Osteocyte (in vitro differentiated cells): ENCODE data around the gene DAPK2. TPM values are rescaled to one million over a fixed set of nuclear protein-coding genes. Genes with fewer than 3 reads are reported as not detected.

ENCODE experiments used
- DNase-seq: peaks from one replicate; pipeline ENCODE4 v3.0.0; 2021; ENCODE audit warnings: mixed read lengths; ENCODE audit not compliant: unreplicated experiment; ENCODE audit errors: extremely low spot score
- H3K27ac Mint-ChIP-seq: one replicate; pipeline ENCODE4 v1.8.0; 2021; ENCODE audit warnings: mild to moderate bottlenecking, mixed read lengths; ENCODE audit not compliant: unreplicated experiment
- H3K27me3 Mint-ChIP-seq: one replicate; pipeline ENCODE4 v1.8.0; 2021; ENCODE audit warnings: mixed read lengths; ENCODE audit not compliant: unreplicated experiment
- H3K36me3 Mint-ChIP-seq: one replicate; pipeline ENCODE4 v1.8.0; 2021; ENCODE audit warnings: mixed read lengths; ENCODE audit not compliant: unreplicated experiment
- H3K4me1 Mint-ChIP-seq: one replicate; pipeline ENCODE4 v1.8.0; 2021; ENCODE audit warnings: mixed read lengths; ENCODE audit not compliant: unreplicated experiment
- H3K4me3 Mint-ChIP-seq: one replicate; pipeline ENCODE4 v1.8.0; 2021; ENCODE audit warnings: mild to moderate bottlenecking, moderate library complexity, mixed read lengths; ENCODE audit not compliant: unreplicated experiment
- H3K9me3 Mint-ChIP-seq: one replicate; pipeline ENCODE4 v1.8.0; 2021; ENCODE audit warnings: mixed read lengths; ENCODE audit not compliant: unreplicated experiment
- total RNA-seq: library from RNA; stranded (reverse); gene quantifications from 2 replicates; pipeline ENCODE4 v1.2.1, GENCODE V29; 2021
- TF ChIP-seq, protein P1 (sequence below): fragments of 200-600 bp; sonication (generic); IDR thresholded peaks from 2 replicates; pipeline ENCODE4 v1.5.0; 2021; ENCODE audit warnings: antibody characterized with exemption, mild to moderate bottlenecking, moderate library complexity

Gene DAPK2
- total RNA-seq, 1 donor from 2014 or later, result 17.6 TPM

DNA sequence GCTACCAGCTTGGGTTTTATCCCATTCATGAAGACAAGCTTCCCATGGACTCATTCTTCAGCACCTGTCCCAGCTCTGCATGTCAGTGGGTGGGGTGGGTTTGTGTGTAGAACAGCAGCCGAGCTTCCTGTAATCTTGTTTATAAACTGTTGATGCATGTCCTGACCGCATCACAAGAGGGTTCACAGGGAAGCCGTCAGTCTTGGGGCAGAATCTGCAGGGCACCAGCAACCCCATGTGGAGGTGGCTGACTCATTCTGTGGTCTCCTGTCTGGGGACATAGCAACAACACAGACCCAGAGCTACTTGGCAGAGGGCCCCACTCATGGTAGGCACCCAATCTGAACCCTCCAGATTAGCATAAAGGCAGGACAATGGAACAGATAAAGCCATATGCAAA is 35.6 kb downstream of the DAPK2 start:
- peak; percentile 85 for DNase-seq
- H3K27me3 Mint-ChIP-seq, result no peaks in the 10 kb centered on the region
- peaks cover 17% of the 10 kb centered on the region for H3K4me1 Mint-ChIP-seq
- TF ChIP-seq, protein P1, sequence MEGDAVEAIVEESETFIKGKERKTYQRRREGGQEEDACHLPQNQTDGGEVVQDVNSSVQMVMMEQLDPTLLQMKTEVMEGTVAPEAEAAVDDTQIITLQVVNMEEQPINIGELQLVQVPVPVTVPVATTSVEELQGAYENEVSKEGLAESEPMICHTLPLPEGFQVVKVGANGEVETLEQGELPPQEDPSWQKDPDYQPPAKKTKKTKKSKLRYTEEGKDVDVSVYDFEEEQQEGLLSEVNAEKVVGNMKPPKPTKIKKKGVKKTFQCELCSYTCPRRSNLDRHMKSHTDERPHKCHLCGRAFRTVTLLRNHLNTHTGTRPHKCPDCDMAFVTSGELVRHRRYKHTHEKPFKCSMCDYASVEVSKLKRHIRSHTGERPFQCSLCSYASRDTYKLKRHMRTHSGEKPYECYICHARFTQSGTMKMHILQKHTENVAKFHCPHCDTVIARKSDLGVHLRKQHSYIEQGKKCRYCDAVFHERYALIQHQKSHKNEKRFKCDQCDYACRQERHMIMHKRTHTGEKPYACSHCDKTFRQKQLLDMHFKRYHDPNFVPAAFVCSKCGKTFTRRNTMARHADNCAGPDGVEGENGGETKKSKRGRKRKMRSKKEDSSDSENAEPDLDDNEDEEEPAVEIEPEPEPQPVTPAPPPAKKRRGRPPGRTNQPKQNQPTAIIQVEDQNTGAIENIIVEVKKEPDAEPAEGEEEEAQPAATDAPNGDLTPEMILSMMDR, result no peak
- peaks cover 3% of the 10 kb centered on the region for H3K36me3 Mint-ChIP-seq
- H3K27ac Mint-ChIP-seq, result peak overlapping the region; percentile 2
- H3K9me3 Mint-ChIP-seq, result no peaks in the 10 kb centered on the region
- no peak overlapping the region for H3K4me3 Mint-ChIP-seq

DNA sequence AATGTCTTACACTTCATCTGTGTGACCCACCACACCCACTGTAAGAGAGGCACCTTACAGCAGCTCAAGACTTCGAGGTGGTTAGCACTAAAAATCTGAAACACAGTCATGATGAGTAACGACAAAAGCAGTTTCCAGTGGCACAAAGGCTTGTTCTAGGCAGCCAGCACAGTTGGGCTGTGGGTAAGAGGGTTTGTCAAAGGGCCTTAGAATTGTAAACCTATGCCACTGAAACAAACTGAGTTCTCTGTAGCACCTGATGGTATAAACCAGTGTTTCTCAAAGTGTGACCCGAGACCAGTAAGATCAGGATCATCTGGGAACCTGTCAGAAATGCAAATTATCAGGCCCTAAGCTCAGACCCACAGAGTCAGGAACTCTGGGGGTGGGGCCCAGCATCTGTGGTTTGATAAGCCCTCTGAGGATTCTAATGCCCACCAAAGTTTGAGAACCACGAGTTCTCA is 36.5 kb downstream of the DAPK2 start:
- Mint-ChIP-seq H3K27me3 (no peaks in the 10 kb centered on the region), H3K4me1 (peaks cover 17% of the 10 kb centered on the region), H3K9me3 (no peaks in the 10 kb centered on the region), H3K4me3 (no peak overlapping the region), H3K36me3 (peaks cover under 1% of the 10 kb centered on the region), H3K27ac (no peak overlapping the region)
- TF ChIP-seq, protein P1, result no peak
- no peak for DNase-seq

DNA sequence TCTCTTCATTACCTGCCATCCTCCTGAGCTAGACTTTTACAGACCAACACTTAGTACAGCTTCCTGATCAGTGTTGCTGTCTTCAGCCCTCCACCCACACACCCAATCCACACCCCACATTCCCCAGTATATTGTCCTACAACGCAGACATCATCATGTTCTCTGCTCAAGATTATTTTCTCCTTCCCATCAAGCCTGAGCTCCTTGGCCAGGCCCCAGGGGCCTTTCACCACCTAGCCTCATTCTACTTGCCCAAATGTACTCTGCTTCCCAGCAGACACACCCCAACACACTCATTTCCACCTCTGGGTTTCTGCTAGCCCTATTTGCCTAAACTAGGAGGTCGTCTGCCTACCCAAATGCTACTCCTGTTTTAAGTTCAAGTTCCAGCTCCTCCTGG is 37.0 kb downstream of the DAPK2 start:
- no peaks in the 10 kb centered on the region for H3K27me3 Mint-ChIP-seq
- no peaks in the 10 kb centered on the region for H3K9me3 Mint-ChIP-seq
- H3K36me3 Mint-ChIP-seq, result no peaks in the 10 kb centered on the region
- DNase-seq, result no peak
- no peak overlapping the region for H3K27ac Mint-ChIP-seq
- H3K4me3 Mint-ChIP-seq, result no peak overlapping the region
- peaks cover 18% of the 10 kb centered on the region for H3K4me1 Mint-ChIP-seq
- TF ChIP-seq, protein P1, result no peak

DNA sequence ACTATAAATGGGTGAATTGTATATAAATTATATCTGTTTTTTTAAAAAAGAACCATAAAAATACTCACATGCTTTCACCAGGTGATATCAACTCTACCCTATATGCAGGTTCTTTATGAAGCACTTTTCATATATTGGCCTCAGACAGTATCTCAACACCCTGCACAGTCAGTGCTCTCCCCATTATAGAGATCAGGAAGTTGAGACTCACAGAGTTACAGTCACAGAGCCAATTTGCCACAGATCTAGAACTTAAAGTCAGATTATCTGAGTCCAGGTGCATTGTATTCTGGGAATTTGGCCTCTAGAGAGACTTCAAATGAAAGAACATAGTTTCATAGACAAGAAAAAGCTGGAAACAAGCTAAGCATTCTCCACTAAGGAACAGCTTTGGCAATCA is 38.1 kb downstream of the DAPK2 start:
- Mint-ChIP-seq H3K4me3 (no peak overlapping the region), H3K27ac (no peak overlapping the region), H3K4me1 (peaks cover 15% of the 10 kb centered on the region), H3K27me3 (no peaks in the 10 kb centered on the region), H3K9me3 (no peaks in the 10 kb centered on the region), H3K36me3 (no peaks in the 10 kb centered on the region)
- DNase-seq, result no peak
- TF ChIP-seq, protein P1, result no peak

DNA sequence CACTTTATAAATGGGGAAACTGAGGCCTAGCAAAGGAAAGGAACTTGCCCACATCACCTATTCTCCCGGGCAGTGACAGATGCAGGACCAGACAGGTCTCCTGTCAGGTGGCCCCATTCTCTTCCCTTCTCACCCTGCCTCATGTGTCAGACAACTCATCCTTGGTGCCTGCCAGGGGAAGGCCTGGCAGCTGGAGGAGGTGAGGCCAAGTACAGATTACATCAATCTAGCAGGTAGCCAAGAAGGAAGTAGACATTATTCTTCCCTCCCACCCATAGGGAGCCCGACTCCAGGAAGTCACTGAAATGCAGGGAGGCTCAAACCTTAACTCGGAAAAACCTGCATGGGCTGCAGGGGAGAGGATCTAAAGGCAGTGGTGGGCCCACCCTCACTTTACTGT is 39.6 kb downstream of the DAPK2 start:
- Mint-ChIP-seq H3K9me3 (no peaks in the 10 kb centered on the region), H3K36me3 (peaks cover 4% of the 10 kb centered on the region), H3K4me1 (peaks cover 11% of the 10 kb centered on the region), H3K27me3 (no peaks in the 10 kb centered on the region), H3K4me3 (no peak overlapping the region), H3K27ac (no peak overlapping the region)
- TF ChIP-seq, protein P1, result no peak
- DNase-seq, result no peak
